ENCODE measurements around the gene MMP24OS. TPM values are rescaled to one million over a fixed set of nuclear protein-coding genes. Genes with fewer than 3 reads are reported as not detected.

Gene MMP24OS
- total RNA-seq, 1 donor from 2014 or later: 7.3 TPM

DNA sequence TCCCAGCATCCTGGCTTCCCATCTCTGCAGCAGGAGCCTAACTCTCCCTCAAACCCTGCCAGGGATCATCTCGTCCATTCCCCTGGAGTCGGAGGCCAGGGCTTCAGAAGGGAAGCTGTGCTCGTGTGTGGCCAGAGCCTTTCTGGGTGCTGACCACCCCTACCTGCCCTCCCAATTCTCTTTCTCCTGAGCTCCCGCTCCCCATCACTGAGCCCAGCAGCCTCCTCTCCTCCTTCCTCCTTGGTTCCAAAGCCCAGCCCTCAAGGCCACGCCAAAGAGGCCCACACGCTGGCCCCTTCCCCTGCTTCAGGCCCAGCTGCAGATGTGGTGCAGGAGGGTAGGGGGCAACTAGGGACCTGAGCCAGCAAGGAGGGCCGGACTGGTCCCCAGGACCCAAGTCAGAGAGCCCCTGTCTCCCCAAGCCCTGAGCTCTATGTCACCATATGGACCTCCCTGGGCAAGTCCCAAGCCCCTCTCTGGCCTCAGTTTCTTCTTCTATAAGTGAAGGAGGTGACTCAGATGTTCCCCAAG is 13.0 kb upstream of the MMP24OS start:
- DNase-seq: no peak

- no peak for DNase-seq
Measured at GRCh38 chr20:35290186-35290886, 12.4 kb upstream of the MMP24OS start.

DNA sequence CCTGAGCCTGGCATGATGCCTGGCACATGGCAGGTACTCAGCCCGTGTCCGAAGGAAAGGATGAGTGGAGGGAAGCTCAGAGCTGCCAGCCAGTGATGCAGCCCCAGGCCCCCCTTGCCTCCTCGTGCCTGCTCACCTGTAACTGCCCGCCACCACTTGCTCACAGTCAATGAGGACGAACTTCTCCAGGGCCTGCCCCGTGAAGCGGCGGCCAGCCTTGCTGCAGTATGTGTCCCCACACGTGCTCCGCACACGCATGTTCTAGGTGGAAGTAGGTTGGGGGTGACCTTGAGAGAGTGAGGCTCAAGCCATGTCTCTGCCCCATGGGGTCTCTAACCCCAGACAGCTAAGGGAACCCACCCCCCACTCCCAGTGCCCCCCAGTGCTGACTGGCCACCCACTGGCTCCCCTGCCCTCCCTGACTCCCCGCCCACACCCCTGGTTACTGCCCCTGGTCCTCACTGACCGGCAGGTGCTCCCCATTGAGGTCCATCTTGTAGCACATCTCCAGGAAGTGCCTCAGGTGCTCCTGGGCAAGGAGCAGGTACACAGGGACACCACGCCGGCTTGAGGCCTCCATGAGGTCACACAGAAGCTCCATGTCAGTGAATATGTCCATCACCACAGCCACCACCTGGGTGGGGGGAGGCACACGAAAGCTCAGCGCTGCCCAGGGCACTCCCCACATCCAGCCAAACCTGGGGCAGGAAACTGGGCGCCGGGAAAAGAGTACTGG is 10.6 kb upstream of the MMP24OS start:
- DNase-seq: no peak

- DNase-seq: no peak
Measured at GRCh38 chr20:35287509-35288324, 9.8 kb upstream of the MMP24OS start.

DNA sequence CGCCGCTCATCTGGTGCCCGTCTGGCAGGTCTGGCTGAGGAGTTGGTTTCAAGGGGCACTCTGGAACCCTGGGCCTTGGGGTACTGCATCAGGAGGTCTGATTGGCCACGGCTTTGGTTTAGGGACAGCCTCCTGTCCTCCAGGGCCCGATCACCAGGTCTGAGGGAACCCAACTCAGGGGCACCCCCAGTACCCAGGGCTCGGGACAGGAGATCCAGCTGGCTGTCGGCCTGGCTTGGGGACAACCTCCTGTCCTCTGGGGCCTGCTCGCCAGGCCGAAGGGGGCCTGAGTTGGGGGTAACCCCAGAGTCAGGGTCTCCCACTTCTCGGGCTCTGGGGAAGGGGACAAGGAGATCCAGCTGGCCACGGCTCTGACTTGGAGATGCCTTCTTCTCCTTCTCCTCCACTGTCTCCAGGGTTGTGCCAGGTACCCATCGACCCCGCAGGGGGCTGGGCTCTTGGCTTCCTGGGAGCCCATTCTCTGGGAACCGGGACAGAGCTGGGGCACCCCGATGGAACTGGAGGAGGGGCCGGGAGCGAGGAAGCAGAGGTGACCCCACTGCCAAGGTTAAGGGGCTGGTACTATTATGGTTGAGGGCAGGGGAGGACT is 9.1 kb upstream of the MMP24OS start:
- DNase-seq: no peak

GRCh38 chr20:35286077-35286898 is 8.4 kb upstream of the MMP24OS start:
- no peak for DNase-seq

DNA sequence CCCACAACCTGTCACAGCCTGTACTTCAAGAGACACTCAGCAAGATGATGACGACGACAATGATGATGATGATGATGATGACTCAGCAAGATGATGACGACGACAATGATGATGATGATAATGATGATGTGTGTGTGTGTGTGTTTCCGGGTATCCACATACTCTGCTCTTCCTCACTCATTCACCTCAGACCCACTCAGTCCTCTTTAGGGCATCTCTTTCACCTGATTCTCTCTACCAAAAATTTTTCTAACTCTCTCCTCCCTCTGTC is 7.8 kb upstream of the MMP24OS start:
- no peak for DNase-seq

GRCh38 chr20:35284992-35285805 is 7.3 kb upstream of the MMP24OS start:
- DNase-seq: no peak

DNA sequence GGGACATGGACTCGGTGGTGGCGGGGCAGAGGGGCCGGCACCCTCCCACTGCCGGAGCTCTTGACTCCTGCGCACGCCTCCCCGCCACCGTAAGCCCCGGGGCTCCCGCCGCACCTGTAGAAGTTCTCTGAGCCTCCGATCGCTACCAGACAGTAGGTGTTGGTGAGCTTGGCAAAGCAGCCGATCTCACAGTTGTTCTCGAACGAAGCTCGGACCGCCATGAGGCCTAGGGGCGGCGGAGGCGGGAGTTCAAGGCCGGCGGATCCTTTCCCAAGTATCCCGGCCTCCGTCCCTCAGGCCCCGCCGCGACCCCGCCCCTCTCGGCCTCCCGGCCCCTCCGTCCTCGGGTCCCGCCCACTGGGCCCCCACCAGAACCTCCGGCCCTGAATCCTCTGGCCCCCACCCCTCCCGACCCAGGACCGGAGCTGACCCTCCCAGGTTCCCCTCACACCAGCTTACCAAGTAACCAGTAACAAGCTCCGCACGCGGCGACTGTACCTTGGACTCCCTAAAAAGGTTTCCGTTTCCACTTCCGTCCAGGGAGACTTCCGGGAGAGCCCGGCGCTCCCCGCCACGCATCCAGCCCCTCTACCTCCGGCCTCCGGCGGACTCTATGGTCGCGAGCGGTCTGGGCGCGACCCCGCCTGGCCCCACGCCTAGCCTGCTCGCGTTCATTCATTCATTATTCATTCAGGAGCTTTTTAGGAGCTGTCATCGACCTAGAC is 6.5 kb upstream of the MMP24OS start, which contains the start of gene EIF6:
Gene EIF6 (minus strand): TSS at position 506 of the 725 bp plus-strand sequence. CDS start 285 bp downstream, at position 221.
- DNase-seq: peak; percentile 81

DNA sequence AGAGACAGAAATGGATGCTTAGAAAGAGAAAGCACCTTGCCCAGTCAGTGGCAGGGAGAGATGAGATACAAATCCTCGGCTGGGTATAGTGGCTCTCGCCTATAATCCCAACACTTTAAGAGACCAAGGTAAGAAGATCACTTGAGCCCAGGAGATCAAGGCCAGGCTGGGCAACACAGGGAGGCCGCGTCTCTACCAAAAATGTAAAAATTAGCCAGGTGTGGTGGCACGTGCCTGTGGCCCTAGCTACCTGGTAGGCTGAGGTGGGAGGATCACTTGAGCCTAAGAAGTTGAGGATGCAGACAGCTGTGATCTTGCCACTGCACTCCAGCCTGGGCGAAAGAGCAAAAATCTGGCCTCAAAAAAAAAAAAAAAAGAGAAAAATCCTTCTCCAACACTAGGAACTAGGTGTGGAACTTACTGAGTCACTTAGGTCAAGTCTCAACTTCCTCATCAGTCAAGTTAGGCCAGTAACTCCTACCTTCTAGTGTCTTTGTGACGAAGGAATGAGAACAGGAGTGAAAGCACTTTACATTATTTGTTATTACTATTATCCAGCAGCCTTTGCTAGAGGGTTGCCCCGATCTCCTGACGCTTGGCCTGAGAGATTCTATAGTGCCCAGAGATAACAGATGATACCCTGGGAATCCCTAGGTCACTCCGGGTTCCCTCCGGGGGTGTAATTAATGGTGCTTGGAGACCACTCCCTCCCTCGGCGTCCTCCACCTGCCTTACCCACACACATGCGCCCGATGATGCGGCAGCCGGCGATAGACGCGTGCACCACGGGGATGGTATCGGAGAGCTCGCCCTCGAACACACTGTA is 5.7 kb upstream of the MMP24OS start:
- DNase-seq: peak; percentile 36

GRCh38 chr20:35281506-35282101 is 3.7 kb upstream of the MMP24OS start:
- no peak for DNase-seq

- no peak for DNase-seq
Measured at GRCh38 chr20:35280523-35280922, 2.6 kb upstream of the MMP24OS start.

- no peak for DNase-seq
Measured at GRCh38 chr20:35279533-35280174, 1.7 kb upstream of the MMP24OS start.

- DNase-seq: no peak
Measured at GRCh38 chr20:35279040-35279439, 1.1 kb upstream of the MMP24OS start.

DNA sequence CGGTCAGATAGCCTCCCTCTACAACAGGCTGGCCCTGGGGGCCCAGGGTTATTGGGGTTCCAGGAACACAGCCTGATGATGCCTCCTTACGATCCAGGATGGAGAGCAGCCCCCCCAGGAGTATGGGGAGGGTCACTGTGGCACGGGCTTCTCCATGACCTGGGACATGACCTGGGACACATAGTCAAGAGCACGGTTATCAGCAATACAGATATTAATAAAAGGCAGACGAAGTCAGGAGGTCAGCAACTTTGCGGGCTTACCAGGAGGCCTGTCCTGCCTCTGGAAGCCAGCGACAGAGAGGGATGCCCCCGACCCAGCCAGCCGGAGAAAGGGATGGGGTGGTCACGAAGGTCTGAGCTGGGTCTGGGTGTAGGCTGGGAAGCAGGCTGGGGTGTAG is 795 bp downstream of the MMP24OS start:
- DNase-seq: no peak

GRCh38 chr20:35276408-35276807 is 1.5 kb downstream of the MMP24OS start:
- no peak for DNase-seq

- DNase-seq: no peak
Measured at GRCh38 chr20:35275741-35276251, 2.1 kb downstream of the MMP24OS start.

Measured in dermis blood vessel endothelial cell (primary cell).